HG03565 (cell line): ENCODE results near the gene NOA1.

Experiments
- ATAC-seq: cut with Tn5 transposase; IDR thresholded peaks from one replicate; pipeline ENCODE4 v1.9.1; 2021; ENCODE audit warnings: mild to moderate bottlenecking, moderate library complexity; ENCODE audit not compliant: unreplicated experiment

NOA1 gene

GRCh38 chr4:56977321-56978012, at the start of gene NOA1:
Gene NOA1 (minus strand): TSS chr4:56977606. CDS start chr4:56977585, 21 bp downstream.
- ATAC-seq, result peak; percentile 84

GRCh38 chr4:57023104-57023503, 45.7 kb upstream of the NOA1 start:
- ATAC-seq, result no peak

GRCh38 chr4:57020467-57021101, 43.2 kb upstream of the NOA1 start:
- ATAC-seq, result no peak

- no peak for ATAC-seq
These were observed 41.6 kb upstream of the NOA1 start for GRCh38 chr4:57018980-57019379.

- no peak for ATAC-seq
These were observed 36.2 kb upstream of the NOA1 start for GRCh38 chr4:57013543-57014120.

GRCh38 chr4:56999751-57000150, 22.3 kb upstream of the NOA1 start:
- no peak for ATAC-seq

- no peak for ATAC-seq
These were observed 18.1 kb upstream of the NOA1 start for GRCh38 chr4:56995525-56995924.

- ATAC-seq, result no peak
These were observed 12.9 kb upstream of the NOA1 start for GRCh38 chr4:56990109-56990905.

- no peak for ATAC-seq
These were observed 9.5 kb upstream of the NOA1 start for GRCh38 chr4:56986952-56987351.

GRCh38 chr4:56986192-56986591, 8.8 kb upstream of the NOA1 start:
- no peak for ATAC-seq

GRCh38 chr4:56981795-56982201, 4.4 kb upstream of the NOA1 start:
- no peak for ATAC-seq

GRCh38 chr4:56979421-56980072, 2.1 kb upstream of the NOA1 start:
- ATAC-seq, result no peak

GRCh38 chr4:56978750-56979303, 1.4 kb upstream of the NOA1 start, which contains the start of gene POLR2B:
Gene POLR2B (plus strand): TSS chr4:56978896. CDS start chr4:56978986, 90 bp downstream.
- ATAC-seq, result peak; percentile 39

- ATAC-seq, result peak; percentile 14
These were observed 527 bp downstream of the NOA1 start for GRCh38 chr4:56976837-56977320.

- no peak for ATAC-seq
These were observed 1.0 kb downstream of the NOA1 start for GRCh38 chr4:56976283-56976836.

GRCh38 chr4:56973336-56973735, 4.1 kb downstream of the NOA1 start:
- ATAC-seq, result no peak

GRCh38 chr4:56972809-56973208, 4.6 kb downstream of the NOA1 start:
- no peak for ATAC-seq

GRCh38 chr4:56972389-56972788, 5.0 kb downstream of the NOA1 start:
- no peak for ATAC-seq

GRCh38 chr4:56971383-56971782, 6.0 kb downstream of the NOA1 start:
- ATAC-seq, result no peak

GRCh38 chr4:56961107-56961500, 16.3 kb downstream of the NOA1 start:
- ATAC-seq, result no peak
